ENCODE results near the gene FAM151B. TPM values are rescaled to one million over a fixed set of nuclear protein-coding genes. Genes with fewer than 3 reads are reported as not detected.

Gene FAM151B
- total RNA-seq (3.8 TPM), polyA plus RNA-seq (ENCODE audit: insufficient read depth, low read depth, low replicate concordance) (1.8 TPM)
- long read RNA-seq, donor 1, partial matches to known transcripts, result 0 of 3 reads
- long read RNA-seq, donor 1, other reads (novel, unspliced or antisense), result 0 of 3 reads
- long read RNA-seq, donor 2, partial matches to known transcripts, result 6 of 6 reads
- long read RNA-seq, donor 2, other reads (novel, unspliced or antisense), result 0 of 6 reads
- long read RNA-seq, donor 3, partial matches to known transcripts, result 0 of 2 reads
- long read RNA-seq, donor 3, other reads (novel, unspliced or antisense), result 0 of 2 reads
- long read RNA-seq, donor 4, result 0 reads
- long read RNA-seq, donor 5, result 0 reads
- long read RNA-seq, donor 6, partial matches to known transcripts, result 0 of 1 reads
- long read RNA-seq, donor 6, other reads (novel, unspliced or antisense), result 0 of 1 reads
- long read RNA-seq, donor 7, result 0 reads
- long read RNA-seq, donor 8, result 0 reads
- long read RNA-seq, donor 9, result 0 reads
- long read RNA-seq, donor 10, result 0 reads

GRCh38 chr5:80487829-80488721 lies at the start of gene FAM151B:
TSS of gene FAM151B (plus strand) at chr5:80488100. CDS start at chr5:80488124, 24 bp downstream.
- peak; percentile 96 to 98 (median 98) for DNase-seq
- H3K4me3 ChIP-seq (ENCODE audit: low read length in 3 of 3), result peak within 1 kb of the TSS; percentile 79 to 84 (median 84)
- H3K36me3 ChIP-seq (ENCODE audit: control insufficient read depth in 2 of 3, insufficient read depth in 3 of 3, low read length in 3 of 3), result peaks cover 0 to 3% (median 0%) of the 10 kb centered on the region in 3 donors
- no peaks in the 10 kb centered on the region for H3K27me3 ChIP-seq (ENCODE audit: control insufficient read depth, insufficient read depth, low read length)
- TF ChIP-seq, protein P1, sequence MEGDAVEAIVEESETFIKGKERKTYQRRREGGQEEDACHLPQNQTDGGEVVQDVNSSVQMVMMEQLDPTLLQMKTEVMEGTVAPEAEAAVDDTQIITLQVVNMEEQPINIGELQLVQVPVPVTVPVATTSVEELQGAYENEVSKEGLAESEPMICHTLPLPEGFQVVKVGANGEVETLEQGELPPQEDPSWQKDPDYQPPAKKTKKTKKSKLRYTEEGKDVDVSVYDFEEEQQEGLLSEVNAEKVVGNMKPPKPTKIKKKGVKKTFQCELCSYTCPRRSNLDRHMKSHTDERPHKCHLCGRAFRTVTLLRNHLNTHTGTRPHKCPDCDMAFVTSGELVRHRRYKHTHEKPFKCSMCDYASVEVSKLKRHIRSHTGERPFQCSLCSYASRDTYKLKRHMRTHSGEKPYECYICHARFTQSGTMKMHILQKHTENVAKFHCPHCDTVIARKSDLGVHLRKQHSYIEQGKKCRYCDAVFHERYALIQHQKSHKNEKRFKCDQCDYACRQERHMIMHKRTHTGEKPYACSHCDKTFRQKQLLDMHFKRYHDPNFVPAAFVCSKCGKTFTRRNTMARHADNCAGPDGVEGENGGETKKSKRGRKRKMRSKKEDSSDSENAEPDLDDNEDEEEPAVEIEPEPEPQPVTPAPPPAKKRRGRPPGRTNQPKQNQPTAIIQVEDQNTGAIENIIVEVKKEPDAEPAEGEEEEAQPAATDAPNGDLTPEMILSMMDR (IDR thresholded peaks at IDR 0.05; ENCODE audit: borderline replicate concordance, extremely low read depth, insufficient read depth), result peak; percentile 16
- peaks cover 0 to 2% (median 0%) of the 10 kb centered on the region in 3 donors for H3K9me3 ChIP-seq (ENCODE audit: control insufficient read depth in 2 of 3, insufficient read depth in 1 of 3, low read length in 3 of 3)
- no peak for FAIRE-seq
- H3K4me1 ChIP-seq (ENCODE audit: control insufficient read depth in 2 of 3, insufficient read depth in 2 of 3, low read depth in 1 of 3, low read length in 3 of 3), result peaks cover 0 to 5% (median 0%) of the 10 kb centered on the region in 3 donors
- H3K9ac ChIP-seq (ENCODE audit: low read length in 3 of 3), result peak within 1 kb of the TSS; percentile 65 to 73 (median 71)
- peak within 1 kb of the TSS; percentile 84 to 94 for H3K27ac ChIP-seq (ENCODE audit: low read depth in 2 of 2, low read length in 2 of 2)
- intact Hi-C loops (cut with DNase I), result no loop called here

GRCh38 chr5:80438739-80439138 lies 49.2 kb upstream of the FAM151B start:
- intact Hi-C loops (cut with DNase I), result no loop called here
- no peak overlapping the region for H3K27ac ChIP-seq (ENCODE audit: low read depth in 2 of 2, low read length in 2 of 2)
- no peaks in the 10 kb centered on the region for H3K27me3 ChIP-seq (ENCODE audit: control insufficient read depth, insufficient read depth, low read length)
- H3K9ac ChIP-seq (ENCODE audit: low read length in 3 of 3), result no peak overlapping the region
- DNase-seq, result no peak
- no peaks in the 10 kb centered on the region for H3K4me1 ChIP-seq (ENCODE audit: control insufficient read depth in 2 of 3, insufficient read depth in 2 of 3, low read depth in 1 of 3, low read length in 3 of 3)
- FAIRE-seq, result no peak
- H3K9me3 ChIP-seq (ENCODE audit: control insufficient read depth in 2 of 3, insufficient read depth in 1 of 3, low read length in 3 of 3), result no peaks in the 10 kb centered on the region
- peaks cover 2 to 20% (median 18%) of the 10 kb centered on the region in 3 donors for H3K36me3 ChIP-seq (ENCODE audit: control insufficient read depth in 2 of 3, insufficient read depth in 3 of 3, low read length in 3 of 3)
- H3K4me3 ChIP-seq (ENCODE audit: low read length in 3 of 3), result no peak overlapping the region
- TF ChIP-seq, protein P1 (IDR thresholded peaks at IDR 0.05; ENCODE audit: borderline replicate concordance, extremely low read depth, insufficient read depth), result no peak

DNA sequence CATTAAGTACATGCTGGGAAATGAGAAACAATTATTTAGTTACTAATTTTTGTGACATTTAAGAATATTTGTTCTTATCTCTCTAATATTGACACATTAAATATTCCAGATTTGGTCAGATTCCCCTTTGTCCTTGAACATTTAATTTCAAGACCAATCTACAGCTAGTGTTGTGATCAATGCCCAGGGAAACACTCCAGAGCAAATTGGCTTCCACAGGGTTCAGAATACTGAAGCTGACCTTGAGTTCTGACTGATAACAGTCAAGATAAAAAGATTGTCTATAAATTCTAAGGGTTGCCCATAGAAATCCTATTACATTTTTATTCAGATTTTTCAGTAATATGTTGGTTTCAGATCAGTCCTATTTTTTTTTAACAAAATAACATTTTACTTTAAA lies 48.7 kb upstream of the FAM151B start:
- Histone ChIP-seq H3K27me3 (ENCODE audit: control insufficient read depth, insufficient read depth, low read length) (no peaks in the 10 kb centered on the region), H3K36me3 (ENCODE audit: control insufficient read depth in 2 of 3, insufficient read depth in 3 of 3, low read length in 3 of 3) (peaks cover 2 to 20% (median 18%) of the 10 kb centered on the region in 3 donors), H3K4me3 (ENCODE audit: low read length in 3 of 3) (no peak overlapping the region), H3K27ac (ENCODE audit: low read depth in 2 of 2, low read length in 2 of 2) (no peak overlapping the region), H3K4me1 (ENCODE audit: control insufficient read depth in 2 of 3, insufficient read depth in 2 of 3, low read depth in 1 of 3, low read length in 3 of 3) (no peaks in the 10 kb centered on the region), H3K9me3 (ENCODE audit: control insufficient read depth in 2 of 3, insufficient read depth in 1 of 3, low read length in 3 of 3) (no peaks in the 10 kb centered on the region), H3K9ac (ENCODE audit: low read length in 3 of 3) (no peak overlapping the region)
- TF ChIP-seq, protein P1 (IDR thresholded peaks at IDR 0.05; ENCODE audit: borderline replicate concordance, extremely low read depth, insufficient read depth), result no peak
- FAIRE-seq (peak; percentile 58), DNase-seq (no peak)
- intact Hi-C loops (cut with DNase I), result no loop called here
